IgD-negative memory B cell (primary cell): ENCODE measurements around the gene PTPRM. TPM values are rescaled to one million over a fixed set of nuclear protein-coding genes. Genes with fewer than 3 reads are reported as not detected.

Experiments used
- H3K27ac Mint-ChIP-seq, 3 donors: one replicate each; pipeline ENCODE4 v1.8.0; 2020 to 2022; ENCODE audit warnings: mild to moderate bottlenecking in 3 of 3, mixed read lengths in 3 of 3, moderate library complexity in 1 of 3
- H3K27me3 Mint-ChIP-seq: one replicate; pipeline ENCODE4 v1.8.0; 2021; ENCODE audit warnings: mixed read lengths
- H3K36me3 Mint-ChIP-seq: one replicate; pipeline ENCODE4 v1.8.0; 2020; ENCODE audit warnings: mild to moderate bottlenecking, mixed read lengths
- H3K4me1 Mint-ChIP-seq, 3 donors: one replicate each; pipeline ENCODE4 v1.8.0; 2020 to 2022; ENCODE audit warnings: mixed read lengths in 3 of 3, mild to moderate bottlenecking in 1 of 3
- H3K4me3 Mint-ChIP-seq, 4 donors: one replicate each; pipeline ENCODE4 v1.8.0; 2020 to 2022; ENCODE audit warnings: mild to moderate bottlenecking in 4 of 4, mixed read lengths in 4 of 4, moderate library complexity in 3 of 4
- H3K9me3 Mint-ChIP-seq, 3 donors: one replicate each; pipeline ENCODE4 v1.8.0; 2020 to 2021; ENCODE audit warnings: mixed read lengths in 3 of 3, mild to moderate bottlenecking in 1 of 3
- polyA plus RNA-seq: library from polyadenylated mRNA; unstranded; fragments of 300-500 nt; fragmentation: Illumina TruSeq; gene quantifications from one replicate; pipeline ENCODE4 v1.2.3, GENCODE V29; 2021

The PTPRM gene
- polyA plus RNA-seq, 1 donor from 2014 or later: 0.61 TPM

DNA sequence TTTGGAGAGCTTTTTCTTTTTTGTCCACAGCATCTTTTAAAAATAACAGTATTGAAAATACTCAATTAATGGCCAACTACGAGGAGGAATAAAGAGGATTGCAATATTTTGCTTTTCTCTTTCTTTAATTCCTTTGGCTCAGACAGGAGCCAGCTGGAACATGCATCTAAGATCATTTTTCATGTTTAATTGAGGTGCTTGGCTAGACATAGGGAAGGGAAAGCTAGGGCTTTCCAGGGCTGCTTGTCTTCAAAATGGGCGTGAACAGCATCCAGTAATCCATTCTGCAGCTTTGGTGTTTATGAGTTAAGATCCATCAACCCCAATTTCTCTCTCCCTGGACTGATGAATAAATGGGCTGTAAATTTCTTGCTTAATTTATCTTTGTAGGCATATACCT lies 323.0 kb downstream of the PTPRM start:
- Mint-ChIP-seq H3K36me3 (no peaks in the 10 kb centered on the region), H3K27ac (no peak overlapping the region), H3K9me3 (peaks cover 0 to 10% (median 0%) of the 10 kb centered on the region in 3 donors), H3K4me1 (no peaks in the 10 kb centered on the region), H3K4me3 (no peak overlapping the region), H3K27me3 (no peaks in the 10 kb centered on the region)

- no peaks in the 10 kb centered on the region for H3K27me3 Mint-ChIP-seq
- H3K36me3 Mint-ChIP-seq: no peaks in the 10 kb centered on the region
- H3K27ac Mint-ChIP-seq: peak overlapping the region in 1 of 3 donors; percentile 59
- no peak overlapping the region for H3K4me3 Mint-ChIP-seq
- H3K9me3 Mint-ChIP-seq: peaks cover 0 to 3% (median 0%) of the 10 kb centered on the region in 3 donors
- no peaks in the 10 kb centered on the region for H3K4me1 Mint-ChIP-seq
Observed at GRCh38 chr18:7892556-7892955, 325.4 kb downstream of the PTPRM start.

- Mint-ChIP-seq H3K9me3 (peaks cover 0 to 3% (median 0%) of the 10 kb centered on the region in 3 donors), H3K4me1 (no peaks in the 10 kb centered on the region), H3K27ac (no peak overlapping the region), H3K4me3 (no peak overlapping the region), H3K36me3 (no peaks in the 10 kb centered on the region), H3K27me3 (no peaks in the 10 kb centered on the region)
Observed at GRCh38 chr18:7894592-7894991, 327.5 kb downstream of the PTPRM start.

DNA sequence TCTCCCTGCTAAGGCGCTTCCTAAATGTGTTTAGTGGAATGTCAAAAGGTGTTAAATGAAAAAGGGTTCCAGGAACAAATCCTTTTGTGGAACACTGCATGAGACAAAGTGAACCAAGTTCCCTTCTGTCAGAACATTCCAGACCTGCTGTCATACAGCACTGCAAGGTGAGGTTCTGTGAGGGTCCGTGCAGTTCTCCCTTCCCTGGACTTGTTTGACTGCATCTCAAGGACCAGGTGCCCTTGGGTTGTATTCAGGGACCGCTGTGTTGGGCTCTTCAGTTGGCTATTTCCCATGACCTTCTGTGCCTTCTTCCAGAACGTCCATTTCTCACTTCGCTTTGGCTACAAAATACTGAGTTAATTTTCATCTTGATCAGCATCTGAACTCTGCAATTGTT lies 328.2 kb downstream of the PTPRM start:
- Mint-ChIP-seq H3K27me3 (no peaks in the 10 kb centered on the region), H3K9me3 (peaks cover 0 to 3% (median 0%) of the 10 kb centered on the region in 3 donors), H3K4me1 (no peaks in the 10 kb centered on the region), H3K4me3 (no peak overlapping the region), H3K36me3 (no peaks in the 10 kb centered on the region), H3K27ac (no peak overlapping the region)

DNA sequence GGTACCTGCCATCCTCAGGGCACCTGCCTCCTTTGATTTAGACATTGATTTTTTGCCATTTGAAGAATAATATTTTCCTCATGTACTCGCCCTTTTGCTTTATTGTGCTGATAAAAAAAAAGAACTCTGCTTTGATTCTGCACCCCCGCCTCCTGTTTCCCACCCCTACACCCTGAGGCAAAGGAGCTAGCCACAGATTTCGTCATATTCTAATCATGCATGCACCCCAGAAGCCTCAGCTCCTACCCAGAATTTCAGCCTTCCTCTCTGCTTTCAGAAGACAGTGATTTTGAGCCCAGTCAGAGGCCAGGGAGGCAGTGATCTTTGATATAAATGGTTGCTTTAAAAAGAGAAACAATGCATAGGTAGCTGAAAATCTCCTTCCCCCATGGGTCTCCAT lies 329.0 kb downstream of the PTPRM start:
- Mint-ChIP-seq H3K9me3 (peaks cover 0 to 3% (median 0%) of the 10 kb centered on the region in 3 donors), H3K27me3 (no peaks in the 10 kb centered on the region), H3K27ac (no peak overlapping the region), H3K36me3 (no peaks in the 10 kb centered on the region), H3K4me3 (no peak overlapping the region), H3K4me1 (no peaks in the 10 kb centered on the region)

DNA sequence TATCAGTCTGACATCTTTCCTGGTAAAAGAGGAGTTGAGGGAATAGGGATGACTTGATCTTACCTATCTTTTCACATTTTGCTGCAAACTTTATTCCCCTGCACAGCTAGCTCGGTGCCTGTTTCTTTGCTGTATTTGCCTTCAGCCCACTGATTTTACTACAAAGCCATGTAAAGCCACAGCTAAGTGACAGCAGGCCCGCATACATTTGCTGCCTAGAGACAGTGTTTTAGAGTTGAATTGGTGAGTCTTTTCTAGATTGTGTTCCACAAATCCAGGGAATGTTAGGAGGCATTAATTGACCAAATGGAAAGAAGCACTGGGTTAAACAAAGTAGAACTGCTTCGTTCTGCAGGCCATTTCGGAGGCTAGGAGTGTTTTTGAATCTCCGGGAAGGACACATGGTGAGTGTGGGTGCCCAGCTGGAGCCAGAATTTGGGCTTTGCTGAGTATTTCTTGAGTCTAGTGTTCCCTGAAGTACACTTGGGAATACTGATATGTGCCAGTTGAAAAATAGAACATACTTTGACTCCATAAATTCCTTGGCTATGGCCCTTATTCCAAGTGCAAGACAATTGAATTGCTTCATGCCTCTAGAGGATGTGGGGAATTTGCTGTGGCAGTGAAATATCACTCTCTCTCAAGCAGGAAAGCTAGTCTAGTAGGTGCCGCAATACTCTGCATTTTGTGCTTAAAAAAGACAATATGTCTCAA lies 329.8 kb downstream of the PTPRM start:
- Mint-ChIP-seq H3K27me3 (no peaks in the 10 kb centered on the region), H3K36me3 (no peaks in the 10 kb centered on the region), H3K27ac (no peak overlapping the region), H3K4me3 (no peak overlapping the region), H3K4me1 (no peaks in the 10 kb centered on the region), H3K9me3 (peaks cover 0 to 3% (median 0%) of the 10 kb centered on the region in 3 donors)

DNA sequence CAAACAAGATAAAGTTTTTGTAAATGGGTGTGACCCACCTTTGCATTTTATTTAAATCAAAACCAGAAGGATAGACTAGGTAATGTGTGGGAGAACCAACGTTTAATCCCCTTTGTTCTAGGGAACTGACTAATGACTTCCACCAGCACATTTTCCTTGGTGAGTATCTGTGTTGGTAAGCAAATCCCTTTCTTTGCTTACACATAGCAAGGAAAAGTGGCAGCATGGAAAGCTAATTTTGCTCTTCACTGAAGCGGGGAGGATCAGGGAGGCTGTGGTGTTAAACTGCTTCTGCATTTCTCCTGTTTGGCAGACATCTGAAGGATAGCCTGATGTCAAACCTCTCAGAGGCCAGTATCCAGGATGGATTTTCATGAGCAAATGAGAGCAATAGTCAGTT lies 331.1 kb downstream of the PTPRM start:
- Mint-ChIP-seq H3K4me1 (no peaks in the 10 kb centered on the region), H3K27me3 (no peaks in the 10 kb centered on the region), H3K9me3 (peaks cover 0 to 3% (median 0%) of the 10 kb centered on the region in 3 donors), H3K27ac (no peak overlapping the region), H3K4me3 (no peak overlapping the region), H3K36me3 (no peaks in the 10 kb centered on the region)

DNA sequence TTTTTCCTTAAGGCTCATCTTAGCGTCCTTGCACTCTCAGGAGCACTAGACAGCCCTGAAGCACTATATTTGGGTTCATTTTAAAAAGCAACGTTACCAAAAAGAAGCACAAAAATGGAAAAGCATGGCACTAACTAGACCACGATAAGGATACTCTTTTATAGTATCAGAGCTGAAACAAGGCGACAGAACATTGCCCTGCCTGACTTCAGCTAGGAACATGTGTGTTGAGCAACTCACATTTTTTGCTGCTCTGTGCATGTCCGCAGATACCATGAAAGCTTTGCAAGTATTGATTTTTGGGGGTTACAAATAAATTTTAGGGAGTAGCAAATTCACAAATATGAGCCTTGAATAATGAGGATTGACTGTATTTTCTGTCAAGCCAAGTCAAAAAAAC lies 332.0 kb downstream of the PTPRM start:
- Mint-ChIP-seq H3K27ac (no peak overlapping the region), H3K27me3 (no peaks in the 10 kb centered on the region), H3K4me1 (no peaks in the 10 kb centered on the region), H3K4me3 (no peak overlapping the region), H3K9me3 (no peaks in the 10 kb centered on the region), H3K36me3 (no peaks in the 10 kb centered on the region)

DNA sequence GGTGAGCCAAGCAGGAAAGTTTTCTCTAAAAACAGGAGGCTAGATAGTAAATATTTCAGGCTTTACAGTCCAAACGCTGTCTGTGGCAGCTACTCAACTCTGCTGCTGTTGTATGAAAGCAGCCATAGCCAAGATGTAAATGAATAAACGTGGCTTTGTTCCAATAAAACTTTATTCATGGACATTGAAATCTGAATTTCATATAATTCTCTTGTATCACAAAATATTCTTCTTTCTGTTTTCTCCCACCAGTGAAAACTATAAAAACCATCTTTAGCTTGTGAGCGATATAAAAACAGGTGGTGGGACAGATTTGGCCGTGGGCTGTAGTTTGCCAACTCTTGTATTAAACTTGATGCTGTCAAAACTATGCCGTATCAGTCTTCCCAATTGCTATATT lies 333.0 kb downstream of the PTPRM start:
- Mint-ChIP-seq H3K9me3 (peaks cover 0 to 3% (median 0%) of the 10 kb centered on the region in 3 donors), H3K4me3 (no peak overlapping the region), H3K27ac (no peak overlapping the region), H3K4me1 (no peaks in the 10 kb centered on the region), H3K27me3 (no peaks in the 10 kb centered on the region), H3K36me3 (no peaks in the 10 kb centered on the region)

GRCh38 chr18:7901657-7902056 lies 334.5 kb downstream of the PTPRM start:
- Mint-ChIP-seq H3K4me1 (no peaks in the 10 kb centered on the region), H3K27me3 (no peaks in the 10 kb centered on the region), H3K9me3 (peaks cover 0 to 3% (median 2%) of the 10 kb centered on the region in 3 donors), H3K36me3 (no peaks in the 10 kb centered on the region), H3K27ac (no peak overlapping the region), H3K4me3 (no peak overlapping the region)

DNA sequence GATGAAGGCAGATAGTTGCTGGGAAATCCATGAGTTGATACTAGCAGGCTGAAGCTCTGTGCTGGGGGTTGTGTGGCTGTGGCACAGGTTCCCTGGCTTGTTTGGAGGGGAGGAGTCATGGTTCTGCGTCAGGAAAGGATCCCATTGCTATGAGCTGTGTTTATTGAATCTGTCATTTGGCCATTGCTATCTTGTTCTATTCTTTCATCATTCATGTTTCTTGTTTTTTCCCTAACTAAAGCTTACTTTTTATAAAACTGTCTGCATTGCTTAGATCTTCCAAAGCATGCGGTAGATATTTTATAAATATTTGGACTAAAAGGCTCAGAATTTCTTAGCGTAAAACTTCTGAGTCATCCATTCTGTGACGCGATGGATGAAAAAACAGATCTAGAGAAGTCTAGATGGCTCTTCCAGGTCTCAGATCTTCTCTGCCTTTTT lies 335.3 kb downstream of the PTPRM start:
- Mint-ChIP-seq H3K27me3 (no peaks in the 10 kb centered on the region), H3K36me3 (no peaks in the 10 kb centered on the region), H3K27ac (no peak overlapping the region), H3K9me3 (peaks cover 0 to 3% (median 2%) of the 10 kb centered on the region in 3 donors), H3K4me1 (no peaks in the 10 kb centered on the region), H3K4me3 (no peak overlapping the region)

GRCh38 chr18:7904529-7904928 lies 337.4 kb downstream of the PTPRM start:
- no peaks in the 10 kb centered on the region for H3K27me3 Mint-ChIP-seq
- H3K27ac Mint-ChIP-seq: peak overlapping the region in 1 of 3 donors; percentile 69
- no peak overlapping the region for H3K4me3 Mint-ChIP-seq
- H3K36me3 Mint-ChIP-seq: no peaks in the 10 kb centered on the region
- no peaks in the 10 kb centered on the region for H3K4me1 Mint-ChIP-seq
- H3K9me3 Mint-ChIP-seq: peaks cover 0 to 3% (median 2%) of the 10 kb centered on the region in 3 donors

- Mint-ChIP-seq H3K27ac (no peak overlapping the region), H3K4me1 (no peaks in the 10 kb centered on the region), H3K27me3 (no peaks in the 10 kb centered on the region), H3K36me3 (no peaks in the 10 kb centered on the region), H3K4me3 (no peak overlapping the region), H3K9me3 (peaks cover 0 to 9% (median 2%) of the 10 kb centered on the region in 3 donors)
Observed at GRCh38 chr18:7908681-7909299, 341.7 kb downstream of the PTPRM start.

DNA sequence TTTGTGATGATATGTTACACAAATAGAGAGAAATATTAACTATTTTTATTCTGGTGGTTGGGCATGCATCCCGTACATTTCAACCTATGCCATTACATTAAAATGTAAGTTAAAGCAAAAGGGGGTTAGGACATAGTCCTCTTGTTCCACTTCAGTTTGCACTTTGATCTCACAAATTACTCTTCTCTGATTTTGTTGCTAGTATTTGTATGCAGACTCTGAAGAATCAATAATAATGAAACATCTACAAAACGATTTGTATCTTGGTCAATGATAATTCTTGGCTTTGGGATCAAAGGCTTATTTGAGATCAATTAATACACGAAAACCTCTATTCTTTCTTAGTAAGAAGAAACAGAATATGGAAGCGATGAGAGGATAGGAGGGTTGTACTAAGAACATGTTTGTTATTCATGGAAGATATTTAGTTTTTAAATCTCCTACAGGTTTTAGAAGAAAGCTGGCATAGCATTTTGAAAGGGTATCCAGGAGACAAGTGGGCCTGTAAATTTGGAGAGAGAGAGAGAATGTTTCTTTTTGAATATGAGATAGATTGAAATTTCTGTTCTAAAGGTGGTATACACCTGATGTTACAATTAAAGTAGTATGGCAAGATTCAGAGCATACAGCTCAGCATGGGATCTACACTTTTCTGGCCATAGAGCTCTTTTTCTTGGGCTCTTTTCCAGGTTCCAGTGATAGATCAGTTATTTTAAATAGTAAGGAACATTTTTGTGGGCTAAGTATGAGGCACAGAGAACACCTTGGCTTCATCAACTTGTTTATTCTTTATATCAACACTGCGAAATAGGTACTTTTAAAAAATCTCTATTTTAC lies 347.9 kb downstream of the PTPRM start:
- Mint-ChIP-seq H3K27me3 (no peaks in the 10 kb centered on the region), H3K27ac (no peak overlapping the region), H3K36me3 (peaks cover 2% of the 10 kb centered on the region), H3K4me1 (no peaks in the 10 kb centered on the region), H3K9me3 (peaks cover 2 to 6% (median 2%) of the 10 kb centered on the region in 3 donors), H3K4me3 (no peak overlapping the region)

- Mint-ChIP-seq H3K4me1 (no peaks in the 10 kb centered on the region), H3K27ac (no peak overlapping the region), H3K27me3 (no peaks in the 10 kb centered on the region), H3K9me3 (peaks cover 2 to 4% (median 3%) of the 10 kb centered on the region in 3 donors), H3K4me3 (no peak overlapping the region), H3K36me3 (peaks cover 2% of the 10 kb centered on the region)
Observed at GRCh38 chr18:7918701-7919100, 351.6 kb downstream of the PTPRM start.
